ELR (cell line): ENCODE data around the gene MAPK6.
A peak's percentile ranks its signal among the peaks of the same experiment; 100 is the strongest.
"Not testable (repeated sequence)": the region's sequence is repeated elsewhere in the genome, so short reads cannot be mapped to it uniquely, and the experiment has no call there.

Experiments
- DNase-seq: peaks from one replicate; pipeline ENCODE4 v3.0.0-alpha.2; 2015; ENCODE audit warnings: low read depth

The MAPK6 gene

GRCh38 chr15:52042051-52042851 lies 23.2 kb downstream of the MAPK6 start:
- DNase-seq, result no peak

GRCh38 chr15:52045795-52046298 lies 26.8 kb downstream of the MAPK6 start:
- DNase-seq, result not testable (repeated sequence)

GRCh38 chr15:52046552-52046951 lies 27.5 kb downstream of the MAPK6 start:
- DNase-seq, result not testable (repeated sequence)

- peak; percentile 90 for DNase-seq
Observed at GRCh38 chr15:52050416-52050815, 31.4 kb downstream of the MAPK6 start.

GRCh38 chr15:52052066-52052935 lies 33.3 kb downstream of the MAPK6 start:
- no peak for DNase-seq

- peak; percentile 25 for DNase-seq
Observed at GRCh38 chr15:52054381-52054780, 35.4 kb downstream of the MAPK6 start.

- not testable (repeated sequence) for DNase-seq
Observed at GRCh38 chr15:52054858-52055257, 35.8 kb downstream of the MAPK6 start.

- DNase-seq, result no peak
Observed at GRCh38 chr15:52056001-52056400, 37.0 kb downstream of the MAPK6 start.

GRCh38 chr15:52056496-52056895 lies 37.5 kb downstream of the MAPK6 start:
- no peak for DNase-seq

GRCh38 chr15:52057996-52058395 lies 39.0 kb downstream of the MAPK6 start:
- DNase-seq, result no peak

- DNase-seq, result no peak
Observed at GRCh38 chr15:52060501-52060900, 41.5 kb downstream of the MAPK6 start.

GRCh38 chr15:52066842-52067544 lies 48.0 kb downstream of the MAPK6 start:
- DNase-seq, result no peak

- DNase-seq, result no peak
Observed at GRCh38 chr15:52067545-52067926, 48.5 kb downstream of the MAPK6 start.

- peak; percentile 31 for DNase-seq
Observed at GRCh38 chr15:52068004-52068615, 49.1 kb downstream of the MAPK6 start.

- no peak for DNase-seq
Observed at GRCh38 chr15:52069559-52069958, 50.5 kb downstream of the MAPK6 start.

- DNase-seq, result no peak
Observed at GRCh38 chr15:52071570-52071969, 52.6 kb downstream of the MAPK6 start.

GRCh38 chr15:52076889-52077781 lies 58.1 kb downstream of the MAPK6 start:
- DNase-seq, result peak; percentile 85

GRCh38 chr15:52078197-52078875 lies 59.3 kb downstream of the MAPK6 start:
- no peak for DNase-seq

GRCh38 chr15:52078876-52079700 lies 60.1 kb downstream of the MAPK6 start:
- peak; percentile 78 for DNase-seq
